ENCODE measurements around the gene SMARCC2.

The SMARCC2 gene

DNA sequence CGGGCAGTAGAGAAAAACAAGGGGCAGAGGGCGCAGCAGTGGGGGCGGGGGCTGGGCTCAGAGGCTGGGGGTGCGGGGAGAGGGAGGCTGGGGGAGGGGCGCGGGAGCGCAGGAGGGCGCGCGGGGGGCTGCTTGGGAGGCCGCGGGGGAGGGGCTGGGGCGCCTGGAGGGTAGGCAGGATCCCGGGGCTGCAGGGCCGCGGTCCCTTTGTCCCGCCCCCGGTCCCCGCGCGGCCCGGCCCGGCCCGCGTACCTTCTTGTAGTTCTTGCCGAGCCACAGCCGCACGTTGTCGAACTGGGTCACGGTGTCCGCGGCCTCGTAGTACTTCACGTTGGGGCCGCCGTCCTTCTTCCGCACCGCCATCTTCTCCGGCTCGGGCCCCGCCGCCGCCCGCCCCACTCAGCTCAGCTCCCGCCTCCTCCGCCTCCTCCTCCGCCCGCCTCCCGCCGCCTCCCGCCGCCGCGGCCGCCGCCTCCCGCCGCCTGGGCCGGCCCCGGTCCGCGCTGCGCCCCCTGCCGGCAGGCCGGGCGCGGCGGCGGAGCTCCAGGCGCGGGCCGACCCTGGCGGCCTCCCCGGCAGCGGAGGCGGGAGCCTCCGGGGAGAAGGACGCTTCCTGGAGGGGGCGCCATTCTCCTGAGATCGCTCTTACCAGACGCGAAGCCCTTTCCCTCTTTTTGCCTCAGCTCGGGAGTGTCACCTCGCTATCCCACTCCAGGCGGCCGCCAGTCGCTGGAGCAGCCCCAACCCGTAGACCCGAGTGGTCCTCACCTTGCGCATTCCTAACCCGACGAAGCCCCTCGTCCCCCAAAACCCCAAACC, at the start of gene SMARCC2:
Gene SMARCC2, minus strand, starts transcription at position 385 of the 819 bp plus-strand sequence. Its CDS starts 22 bp downstream, at position 363.
- peak; percentile 84 for DNase-seq (ENCODE audit: low spot score)

DNA sequence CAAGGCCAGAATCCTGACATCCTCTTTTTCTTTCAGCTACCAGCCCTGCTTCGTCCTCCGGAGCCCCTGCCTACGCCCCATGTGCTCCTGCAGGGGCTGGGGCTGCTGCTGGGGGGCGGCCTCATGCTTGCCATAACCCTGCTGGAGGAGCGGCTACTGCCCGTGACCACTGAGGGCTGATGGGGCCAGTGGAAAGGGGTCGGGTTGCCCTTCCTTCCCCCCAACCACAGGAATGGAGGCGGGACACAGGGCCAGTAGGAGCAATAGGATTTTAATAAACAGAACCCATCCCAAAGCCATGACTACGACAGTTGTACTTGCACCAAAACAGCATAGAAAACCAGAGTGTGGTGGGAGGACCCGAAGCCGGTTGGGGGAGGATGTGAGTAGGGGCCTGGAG, 48.3 kb upstream of the SMARCC2 start:
- no peak for DNase-seq (ENCODE audit: low spot score)

DNA sequence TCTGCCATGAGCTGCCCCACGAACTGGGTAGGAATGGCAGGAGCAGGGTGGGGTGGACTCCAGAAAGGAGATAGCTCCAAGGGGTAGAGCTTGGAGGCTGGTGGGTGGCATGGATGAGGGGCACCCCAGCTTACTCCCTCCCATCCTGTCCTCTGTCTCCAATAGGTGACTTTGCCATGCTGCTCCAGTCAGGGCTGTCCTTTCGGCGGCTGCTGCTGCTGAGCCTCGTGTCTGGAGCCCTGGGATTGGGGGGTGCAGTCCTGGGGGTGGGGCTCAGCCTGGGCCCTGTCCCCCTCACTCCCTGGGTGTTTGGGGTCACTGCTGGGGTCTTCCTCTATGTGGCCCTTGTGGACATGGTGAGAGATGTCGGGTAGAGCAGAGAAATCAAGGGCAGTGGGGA, 47.7 kb upstream of the SMARCC2 start:
- DNase-seq (ENCODE audit: low spot score), result no peak

DNA sequence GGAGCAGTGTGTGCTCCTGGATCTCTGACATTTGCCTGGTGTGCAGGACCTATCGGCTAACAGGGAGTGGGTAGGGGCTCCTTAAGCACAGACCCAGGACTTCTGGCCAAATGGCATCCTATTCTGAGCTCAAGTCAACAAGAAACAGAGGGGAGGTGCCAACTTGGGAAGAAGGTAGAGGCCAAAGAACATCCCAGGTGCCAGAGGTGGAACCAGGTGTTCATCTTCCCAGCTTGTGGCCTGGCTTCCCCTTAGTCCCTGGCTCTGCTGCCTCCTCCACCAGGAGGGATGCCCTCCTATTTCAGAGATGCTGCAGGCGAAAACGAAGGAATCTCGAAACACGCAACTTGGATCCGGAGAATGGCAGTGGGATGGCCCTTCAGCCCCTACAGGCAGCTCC, 46.8 kb upstream of the SMARCC2 start:
- DNase-seq (ENCODE audit: low spot score), result no peak

DNA sequence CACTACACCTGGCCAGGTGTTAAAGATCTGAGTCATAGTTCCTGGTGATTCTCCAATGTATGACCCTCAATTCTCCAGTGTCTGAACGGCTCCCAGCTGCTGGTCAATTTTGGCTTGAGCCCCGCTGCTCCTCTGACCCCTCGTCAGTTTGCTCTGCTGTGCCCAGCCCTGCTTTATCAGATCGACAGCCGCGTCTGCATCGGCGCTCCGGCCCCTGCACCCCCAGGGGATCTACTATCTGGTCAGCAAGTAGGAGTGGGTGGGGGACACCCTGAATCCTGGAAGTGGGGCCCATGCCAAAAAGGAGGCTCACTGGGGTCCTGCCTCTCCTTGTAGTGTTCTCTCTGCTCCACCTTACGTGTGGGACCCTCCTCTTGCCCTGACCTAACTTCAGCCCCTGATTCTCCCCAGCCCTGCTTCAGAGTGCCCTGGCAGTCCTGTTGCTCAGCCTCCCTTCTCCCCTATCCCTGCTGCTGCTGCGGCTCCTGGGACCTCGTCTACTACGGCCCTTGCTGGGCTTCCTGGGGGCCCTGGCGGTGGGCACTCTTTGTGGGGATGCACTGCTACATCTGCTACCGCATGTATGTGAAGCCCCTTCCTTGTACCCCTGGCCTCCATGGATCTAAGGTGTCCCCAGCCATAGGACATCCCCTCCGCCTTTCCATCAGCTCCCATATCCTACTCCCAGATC, 45.6 kb upstream of the SMARCC2 start:
- DNase-seq (ENCODE audit: low spot score), result no peak

DNA sequence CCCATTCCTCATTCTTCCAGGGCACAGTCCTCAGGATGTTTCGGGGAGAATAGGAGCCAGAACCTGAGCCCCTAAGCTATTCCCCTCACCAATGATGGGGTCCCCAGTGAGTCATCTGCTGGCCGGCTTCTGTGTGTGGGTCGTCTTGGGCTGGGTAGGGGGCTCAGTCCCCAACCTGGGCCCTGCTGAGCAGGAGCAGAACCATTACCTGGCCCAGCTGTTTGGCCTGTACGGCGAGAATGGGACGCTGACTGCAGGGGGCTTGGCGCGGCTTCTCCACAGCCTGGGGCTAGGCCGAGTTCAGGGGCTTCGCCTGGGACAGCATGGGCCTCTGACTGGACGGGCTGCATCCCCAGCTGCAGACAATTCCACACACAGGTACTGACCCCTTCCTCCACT, 41.9 kb upstream of the SMARCC2 start:
- no peak for DNase-seq (ENCODE audit: low spot score)

DNA sequence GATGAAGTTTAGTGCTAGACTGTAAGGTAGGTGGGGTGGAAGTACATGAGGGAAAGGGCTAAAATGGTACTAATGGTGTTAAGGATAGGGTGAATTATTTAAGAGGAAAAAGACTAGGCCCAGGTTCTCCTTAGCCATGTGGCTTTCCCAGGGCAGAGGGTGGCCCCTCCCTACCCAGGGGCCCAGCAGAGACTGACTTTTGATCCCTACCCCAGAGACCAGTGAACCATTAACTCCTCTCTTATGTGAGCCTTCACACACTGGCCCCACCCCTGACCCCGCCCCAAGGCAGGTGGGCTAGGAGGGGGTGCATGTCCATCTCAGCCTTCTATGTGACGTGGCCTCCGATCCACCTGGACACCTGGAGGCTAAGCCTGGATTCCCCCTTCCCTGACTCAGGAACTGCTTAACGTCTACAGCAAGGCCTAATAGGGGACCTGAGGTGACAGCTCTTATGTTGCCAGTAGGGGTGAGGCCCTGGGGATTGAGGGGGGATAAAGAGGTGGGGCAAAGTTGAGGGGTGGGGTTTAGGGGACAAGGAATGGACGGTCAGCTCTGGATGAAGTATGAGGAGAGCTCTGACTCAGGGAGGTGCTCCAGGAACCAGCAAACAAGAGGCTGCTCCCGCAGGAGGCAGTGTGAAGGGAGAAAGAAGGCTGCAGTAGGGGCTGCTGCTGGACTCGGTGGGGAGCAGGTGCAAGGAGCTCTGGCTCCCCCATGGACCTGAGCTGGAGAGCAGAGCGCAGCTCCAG, 41.3 kb upstream of the SMARCC2 start:
- no peak for DNase-seq (ENCODE audit: low spot score)

DNA sequence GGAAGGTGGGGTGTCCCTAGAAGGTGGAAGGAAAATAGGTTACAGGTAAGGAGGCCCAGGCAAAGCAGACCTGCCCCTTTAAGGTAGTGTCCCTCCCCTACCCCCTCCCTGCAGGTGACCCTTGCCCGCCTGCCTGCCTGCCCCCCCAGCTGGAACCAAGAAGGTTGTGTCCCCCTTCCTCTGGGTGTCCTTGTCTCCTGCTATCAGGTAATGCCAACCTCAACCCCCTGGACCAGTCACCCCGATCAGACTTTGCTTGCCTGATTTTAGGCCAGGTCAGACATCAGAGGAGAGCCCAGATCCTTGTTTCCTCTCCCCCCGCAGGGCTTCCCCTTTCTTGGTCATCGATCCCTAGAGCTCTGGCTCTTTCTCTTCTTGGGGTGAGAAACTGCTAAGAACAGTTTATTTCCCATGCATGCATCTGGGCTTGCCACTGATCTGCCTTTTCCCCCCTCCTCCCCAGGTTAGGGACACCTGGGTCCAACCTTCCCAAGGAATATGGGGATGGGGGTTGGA, 40.7 kb upstream of the SMARCC2 start, which contains the start of gene SLC39A5:
Gene SLC39A5, plus strand, starts transcription at position 136 of the 516 bp plus-strand sequence. CDS start 1,224 bp downstream, outside the sequence.
- DNase-seq (ENCODE audit: low spot score), result no peak

DNA sequence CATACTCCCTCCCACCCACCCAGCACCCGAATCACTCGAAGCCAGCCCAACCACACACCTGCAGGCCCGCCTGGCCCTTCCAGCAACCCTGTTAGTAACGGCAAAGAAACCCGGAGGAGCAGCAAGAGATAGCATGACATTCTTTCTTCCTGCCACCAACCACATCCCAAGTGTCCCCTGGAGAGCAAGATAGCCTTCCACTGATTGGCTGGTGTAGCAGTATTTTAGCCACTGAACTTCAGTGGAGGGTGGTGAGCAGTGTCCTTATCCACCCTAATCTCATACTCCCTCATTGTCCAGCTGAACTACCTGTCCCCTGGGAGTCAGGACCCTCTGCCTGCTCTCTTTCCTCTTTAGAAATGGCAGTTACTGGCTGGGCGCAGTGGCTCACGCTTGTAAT, 39.8 kb upstream of the SMARCC2 start:
- DNase-seq (ENCODE audit: low spot score), result no peak

DNA sequence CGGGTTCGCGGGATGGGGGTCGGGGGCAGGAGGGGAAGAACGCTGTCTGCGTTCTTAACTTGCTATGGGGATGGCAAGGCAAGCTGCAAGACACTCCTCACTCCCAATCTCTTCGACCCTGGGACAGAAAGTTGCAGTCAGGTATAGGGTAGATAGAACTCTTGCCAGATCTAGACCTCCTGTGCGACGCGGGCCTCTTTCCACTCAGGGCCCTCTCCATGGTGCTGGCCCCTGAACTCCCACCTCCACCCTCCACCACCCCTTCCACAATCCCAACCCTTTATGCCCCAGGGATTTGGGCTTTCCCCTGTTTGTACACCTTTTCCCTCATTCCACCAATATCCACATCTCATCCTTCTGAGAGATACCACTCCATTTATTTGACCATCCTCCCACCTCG, 35.7 kb upstream of the SMARCC2 start:
- DNase-seq (ENCODE audit: low spot score), result no peak

DNA sequence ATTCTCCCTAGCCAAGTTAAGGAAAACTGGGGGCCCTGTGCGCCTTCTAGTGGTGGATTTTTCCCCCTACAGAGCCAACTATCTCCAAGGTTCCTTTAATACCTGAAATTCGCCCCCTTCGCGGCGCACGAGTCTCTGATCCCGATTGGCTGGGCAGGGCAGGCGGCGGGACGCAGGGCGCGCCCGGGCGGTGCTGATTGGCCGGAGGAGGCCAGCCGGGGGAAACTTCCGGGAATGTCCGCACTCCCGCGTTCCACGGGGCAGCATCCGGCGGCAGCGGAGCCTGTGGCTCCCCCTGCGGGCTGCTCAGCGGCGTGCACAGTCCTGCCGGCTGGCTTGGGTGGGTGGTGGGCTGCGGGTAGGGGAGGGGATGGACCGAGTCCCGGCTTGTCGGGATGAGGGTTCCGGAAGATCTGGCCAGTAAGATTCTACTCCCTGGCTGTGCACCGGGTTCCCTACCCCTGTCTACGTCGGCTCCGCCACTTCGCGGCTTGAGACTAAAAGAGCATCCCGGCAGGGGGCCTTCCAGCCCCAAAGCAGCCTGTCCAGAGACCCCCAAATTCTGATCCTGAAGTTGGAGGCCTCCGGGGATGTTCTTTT, 34.9 kb upstream of the SMARCC2 start, which contains the start of gene NABP2:
Gene NABP2, plus strand, starts transcription at position 241 of the 600 bp plus-strand sequence. CDS start 515 bp downstream, outside the sequence.
- peak; percentile 98 for DNase-seq (ENCODE audit: low spot score)

DNA sequence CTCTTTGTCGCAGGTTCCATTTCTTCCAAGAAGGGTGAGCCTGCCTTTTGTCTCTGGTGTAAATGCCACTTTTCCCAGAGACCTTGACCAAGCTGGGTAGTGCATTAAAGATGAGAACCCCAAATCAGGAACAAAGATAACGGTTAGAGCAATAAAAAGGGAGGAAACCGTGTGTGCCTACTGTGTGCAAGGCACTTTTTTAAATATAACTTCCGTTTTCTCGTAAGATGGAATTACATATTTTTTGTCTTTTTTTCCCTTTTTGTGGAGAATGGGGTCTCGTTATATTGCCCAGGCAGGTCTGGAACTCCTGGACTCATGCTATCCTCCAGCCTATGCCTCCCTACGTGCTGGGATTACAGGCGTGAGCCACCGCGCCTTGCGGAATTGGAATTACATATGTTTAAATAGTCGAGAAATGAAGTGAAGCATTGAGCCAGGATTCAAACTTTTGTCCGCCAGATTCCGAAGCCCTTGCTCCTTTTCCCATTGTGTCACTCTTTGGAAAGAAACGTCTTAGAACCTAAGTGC, 34.4 kb upstream of the SMARCC2 start:
- no peak for DNase-seq (ENCODE audit: low spot score)

DNA sequence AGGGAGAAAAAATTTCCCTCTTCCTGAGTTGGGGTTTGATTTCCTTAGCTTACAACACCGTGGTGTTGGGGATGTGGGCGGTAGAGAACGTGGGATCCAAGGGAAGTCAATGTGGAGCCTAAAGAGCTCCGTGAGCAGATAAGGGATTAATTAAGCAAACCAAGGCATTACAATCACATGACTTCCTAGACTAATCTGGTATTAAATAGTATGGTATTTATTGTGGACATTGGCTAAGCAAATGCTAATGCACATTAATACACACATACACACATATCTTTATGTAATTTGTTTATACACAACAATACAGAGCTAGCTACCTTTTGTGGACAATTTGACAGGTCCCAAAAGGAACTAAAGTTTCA, 33.2 kb upstream of the SMARCC2 start:
- no peak for DNase-seq (ENCODE audit: low spot score)

DNA sequence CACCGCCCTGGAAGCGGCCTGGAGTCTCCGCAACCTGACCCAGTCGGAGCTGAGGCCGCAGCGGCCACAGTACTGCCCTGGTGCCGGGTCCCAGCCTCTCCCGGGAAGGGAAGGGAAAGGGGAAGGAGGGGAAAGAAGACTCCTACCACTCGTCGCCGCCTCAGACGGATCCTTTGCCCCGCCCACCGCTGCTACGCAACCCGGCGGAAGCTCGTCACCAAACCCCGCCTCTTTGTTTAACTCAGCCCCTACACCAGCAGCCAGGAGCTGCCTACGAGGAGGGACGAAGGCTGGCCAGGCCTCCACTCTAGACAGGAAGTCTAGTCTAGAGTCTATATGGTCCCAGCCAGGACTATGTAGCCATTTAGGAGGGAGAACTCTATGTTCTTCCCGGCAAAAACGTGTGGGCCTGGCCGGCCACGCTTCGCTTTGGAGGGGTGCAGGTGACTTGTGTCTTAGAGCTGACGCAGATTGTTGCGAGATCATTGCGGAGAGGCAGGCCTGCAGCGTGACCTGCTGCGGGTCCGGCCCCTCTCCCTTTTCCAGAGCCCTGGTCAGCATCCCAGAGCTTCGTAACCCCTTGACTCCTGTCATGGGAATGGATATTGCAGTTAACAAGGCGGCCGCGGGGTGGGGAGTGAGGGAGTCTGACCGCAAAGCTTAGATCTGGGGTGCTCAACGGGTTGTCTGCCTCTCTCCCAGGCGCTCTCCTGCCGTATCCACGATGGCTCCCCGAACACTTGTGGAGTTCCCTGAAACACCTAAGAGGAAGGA, 32.7 kb upstream of the SMARCC2 start, which contains the start of gene RNF41:
Gene RNF41, minus strand, starts transcription at position 166 of the 774 bp plus-strand sequence. CDS start 7,875 bp downstream, outside the sequence.
- peak; percentile 94 for DNase-seq (ENCODE audit: low spot score)

DNA sequence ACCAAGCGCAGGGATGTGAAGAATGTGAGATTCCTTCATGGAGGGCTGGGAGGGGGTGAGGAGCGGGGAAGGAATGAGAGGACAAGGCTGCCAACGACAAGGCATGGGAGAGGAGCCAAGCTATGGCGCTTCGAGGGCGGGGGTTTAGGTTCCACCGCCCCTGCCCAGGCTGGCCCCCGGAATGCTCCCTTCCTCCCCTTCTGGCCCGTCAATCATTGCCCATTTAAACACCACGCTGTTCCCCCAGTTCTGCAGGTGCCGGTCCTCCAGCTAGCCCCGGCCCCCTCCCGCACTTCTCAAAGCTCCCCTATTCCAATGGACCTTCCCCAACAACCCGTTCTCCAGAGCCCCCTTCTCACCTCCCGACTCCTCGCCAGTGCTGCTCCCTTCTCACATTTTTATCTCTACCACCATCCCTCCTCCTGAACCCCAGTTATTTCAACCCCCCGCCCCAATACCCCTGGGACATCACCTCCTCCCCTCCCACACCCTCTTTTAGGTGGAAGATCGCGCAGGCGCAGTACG, 32.0 kb upstream of the SMARCC2 start:
- no peak for DNase-seq (ENCODE audit: low spot score)

DNA sequence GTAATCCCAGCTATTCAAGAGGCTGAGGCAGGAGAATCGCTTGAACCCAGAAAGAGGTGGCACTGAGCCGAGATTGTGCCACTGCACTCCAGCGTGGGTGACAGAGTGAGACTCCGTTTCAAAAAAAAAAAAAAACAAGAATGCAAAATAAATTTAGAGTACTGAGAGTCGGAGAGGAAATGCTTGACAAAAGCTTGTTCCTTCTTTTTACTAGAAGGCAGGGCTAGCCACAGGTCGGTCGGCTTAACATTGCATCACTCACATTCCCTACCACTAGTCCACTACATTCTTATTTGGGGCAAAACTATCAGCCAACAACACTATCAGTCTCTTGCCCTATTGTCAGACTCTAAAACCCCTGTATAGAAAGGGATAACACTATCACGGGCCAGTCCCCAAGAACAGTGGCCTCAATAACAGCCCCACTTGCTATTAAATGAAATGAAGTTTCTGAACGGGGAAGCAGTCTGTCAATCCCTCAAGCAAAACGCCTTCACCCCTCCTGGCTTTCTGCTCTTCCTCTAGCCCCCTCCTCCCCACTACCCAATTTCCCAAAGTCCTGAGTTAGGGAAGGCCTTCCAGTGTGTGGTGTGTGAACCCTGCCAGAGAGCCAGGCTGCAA, 31.4 kb upstream of the SMARCC2 start:
- no peak for DNase-seq (ENCODE audit: low spot score)

DNA sequence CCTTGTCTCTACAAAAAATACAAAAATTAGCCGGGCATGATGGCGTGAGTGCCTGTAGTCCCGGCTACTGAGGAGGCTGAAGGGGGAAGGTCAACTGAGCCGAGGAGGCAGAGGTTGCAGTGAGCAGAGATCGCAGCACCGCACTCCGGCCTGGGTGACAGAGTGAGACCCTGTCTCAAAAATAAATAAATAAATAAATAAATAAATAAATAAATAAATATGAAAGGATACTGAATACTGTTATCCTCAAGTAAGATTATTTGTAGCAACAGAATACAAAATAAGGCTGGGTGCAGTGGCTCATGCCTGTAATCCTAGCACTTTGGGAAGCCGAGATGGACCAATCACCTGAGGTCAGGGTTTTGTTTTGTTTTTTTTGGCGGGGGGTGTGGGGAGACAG, 30.6 kb upstream of the SMARCC2 start:
- DNase-seq (ENCODE audit: low spot score), result no peak

DNA sequence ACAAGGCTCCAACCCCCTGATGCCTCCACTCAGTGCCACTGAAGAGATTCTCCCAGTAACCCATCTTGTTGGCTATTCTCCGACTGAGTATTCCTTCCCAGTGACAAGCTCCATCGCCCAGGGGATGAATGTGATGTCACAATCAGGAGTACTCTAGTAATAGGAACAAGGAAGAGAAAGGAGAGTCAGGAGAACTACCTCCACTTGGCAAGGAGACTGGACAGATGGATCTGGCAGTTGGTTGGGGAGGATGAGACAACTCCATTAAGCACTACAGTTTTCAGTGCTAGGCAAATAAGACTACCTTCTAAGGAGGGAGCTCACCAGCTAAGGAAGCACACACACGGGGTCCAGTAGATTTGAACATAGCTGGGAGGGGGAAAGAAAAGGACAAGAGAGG, 27.2 kb upstream of the SMARCC2 start:
- no peak for DNase-seq (ENCODE audit: low spot score)

DNA sequence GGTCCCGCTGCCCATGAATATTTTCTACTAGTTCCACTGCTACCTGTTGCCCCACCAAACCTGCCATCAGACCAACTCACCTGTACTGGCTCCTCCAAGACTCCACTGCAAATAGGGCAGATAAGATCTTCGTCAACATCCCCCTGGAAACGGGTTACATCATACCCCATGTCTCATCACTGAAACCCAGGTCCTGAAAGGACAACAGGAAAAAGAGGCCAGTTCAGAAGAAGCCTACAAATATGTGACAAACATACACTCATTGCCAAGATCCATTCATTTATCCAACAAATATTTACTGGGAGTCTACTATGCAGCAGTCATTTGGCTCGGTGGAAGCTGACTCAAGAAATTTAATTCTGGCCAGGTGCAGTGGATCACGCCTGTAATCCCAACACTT, 24.6 kb upstream of the SMARCC2 start:
- DNase-seq (ENCODE audit: low spot score), result no peak

DNA sequence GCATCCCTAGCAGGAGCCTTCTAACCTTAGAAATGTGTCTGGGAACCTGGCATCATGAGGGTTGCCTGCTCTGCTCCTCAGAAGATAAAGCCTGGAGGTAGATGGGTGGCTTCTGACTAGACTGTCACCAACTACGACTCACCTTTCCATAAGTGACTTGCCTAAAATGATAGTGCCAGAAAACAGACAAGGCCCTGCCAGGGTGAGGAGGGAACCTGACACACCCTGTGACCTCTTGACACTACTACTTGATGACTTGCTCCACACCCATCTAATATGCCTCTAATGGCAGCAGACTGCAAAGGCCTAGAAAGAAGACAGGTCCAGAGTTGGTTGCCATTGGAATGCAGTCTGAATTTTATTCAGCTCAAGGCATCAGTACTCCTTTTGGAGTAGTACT, 23.1 kb upstream of the SMARCC2 start:
- peak; percentile 32 for DNase-seq (ENCODE audit: low spot score)
